ENCODE results near the gene DUS4L.

DUS4L gene

DNA sequence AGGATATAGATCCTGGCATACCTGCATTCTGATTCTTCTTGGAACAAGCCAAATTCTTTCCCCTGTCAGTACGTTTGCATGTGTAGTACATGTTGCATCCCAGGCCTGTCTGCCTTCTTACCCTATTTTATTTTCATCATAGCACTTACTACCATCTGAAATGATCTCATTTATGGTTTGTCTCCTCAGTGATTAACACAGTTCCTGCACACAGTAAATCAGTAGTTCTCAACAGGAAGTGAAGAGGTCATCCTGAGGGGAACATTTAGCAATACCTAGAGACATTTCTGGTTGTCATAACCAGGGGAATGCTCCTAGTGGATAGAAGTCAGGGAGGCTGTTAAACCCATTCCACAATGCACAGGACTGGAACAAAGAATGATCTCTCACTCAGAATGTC, 58.7 kb downstream of the DUS4L start:
- DNase-seq: peak; percentile 64

DNA sequence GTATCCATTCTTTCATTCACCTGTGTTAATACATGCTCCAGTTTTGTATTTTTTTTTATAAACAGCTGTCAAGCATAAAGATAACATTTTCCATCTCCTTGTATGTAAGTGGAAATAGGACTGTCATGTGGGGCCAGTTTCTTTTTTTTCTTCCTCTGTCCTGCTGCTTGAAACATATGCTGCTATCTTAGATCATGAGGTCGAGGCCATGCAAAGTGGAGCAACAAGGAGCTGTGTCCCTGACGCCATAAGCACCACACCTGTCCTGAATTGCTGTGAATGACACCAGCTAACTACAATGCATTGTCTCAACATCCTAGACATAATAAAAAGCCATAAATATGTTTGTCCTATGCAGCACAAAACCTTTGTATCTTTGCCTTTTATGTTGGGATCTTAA, 59.1 kb downstream of the DUS4L start:
- DNase-seq: no peak

DNA sequence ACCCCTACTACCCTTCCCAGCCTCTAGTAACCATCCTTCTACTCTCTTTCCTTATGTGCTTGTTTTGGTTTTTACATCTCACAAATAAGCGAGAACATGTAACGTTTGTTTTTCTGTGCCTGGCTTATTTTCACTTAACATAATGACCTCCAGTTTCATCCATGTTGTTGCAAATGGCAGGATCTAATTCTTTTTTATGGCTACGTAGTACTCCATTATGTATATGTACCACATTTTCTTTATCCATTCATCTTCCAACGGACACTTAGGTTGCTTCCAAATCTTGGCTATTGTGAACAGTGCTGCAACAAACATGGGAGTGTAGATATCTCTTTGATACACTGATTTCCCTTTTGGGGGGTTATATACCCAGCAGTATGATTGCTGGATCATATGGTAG, 63.2 kb downstream of the DUS4L start:
- no peak for DNase-seq

All from suppressor macrophage treated with lipopolysaccharide for 4 hours (primary cell).